Gastroesophageal sphincter (tissue), 4 donors: ENCODE data around the gene EXOC6B. TPM values are rescaled to one million over a fixed set of nuclear protein-coding genes. Genes with fewer than 3 reads are reported as not detected.

Experiments
- ATAC-seq: fragments of 150-250 bp; one replicate; pipeline ENCODE4 v1.9.1; 2016; ENCODE audit warnings: mild to moderate bottlenecking, moderate library complexity
- H3K27ac ChIP-seq, 4 donors: fragments of 200-600 bp; sonication (generic) in 3 of 4; 1 replicate in 3 of 4; 2 replicates in 1 of 4; pipeline ENCODE4 v1.5.1; 2016 to 2019
- H3K27me3 ChIP-seq: fragments of 200-600 bp; sonication (generic); one replicate; pipeline ENCODE4 v1.5.1; 2019
- H3K36me3 ChIP-seq, 2 donors: fragments of 200-600 bp; sonication (generic); one replicate each; pipeline ENCODE4 v1.5.1; 2019; ENCODE audit warnings: control low read depth in 1 of 2
- H3K4me1 ChIP-seq, 3 donors: fragments of 200-600 bp; sonication (generic); 1 replicate in 2 of 3; 2 replicates in 1 of 3; pipeline ENCODE4 v1.5.1; 2016 to 2019; ENCODE audit warnings: control low read depth in 2 of 3
- H3K4me3 ChIP-seq, 2 donors: fragments of 200-600 bp; sonication (generic); one replicate each; pipeline ENCODE4 v1.5.1; 2019; ENCODE audit warnings: mild to moderate bottlenecking in 1 of 2, moderate library complexity in 1 of 2
- H3K9me3 ChIP-seq, 3 donors: fragments of 200-600 bp; sonication (generic); one replicate each; pipeline ENCODE4 v1.5.1; 2017 to 2019; ENCODE audit warnings: control low read depth in 2 of 3
- EP300 ChIP-seq: sonication (generic); formaldehyde crosslinking; IDR thresholded peaks from one replicate; pipeline ENCODE4 v1.6.1; 2017; ENCODE audit warnings: antibody characterized with exemption, mild to moderate bottlenecking
- POLR2A ChIP-seq, 2 donors: fragments of 450-650 bp; IDR thresholded peaks; one replicate each; pipeline ENCODE4 v1.6.1; 2017; ENCODE audit warnings: antibody characterized with exemption in 2 of 2, mild to moderate bottlenecking in 2 of 2, moderate library complexity in 1 of 2
- POLR2AphosphoS5 ChIP-seq: sonication (generic); formaldehyde crosslinking; IDR thresholded peaks from one replicate; pipeline ENCODE4 v1.6.1; 2017; ENCODE audit warnings: antibody characterized with exemption
- WGBS, 2 donors: methylation state at CpG; one replicate each; pipeline ENCODE4 v1.1.5; 2018; ENCODE audit warnings: low coverage in 1 of 2; 5-methylcytosine and 5-hydroxymethylcytosine counted together
- total RNA-seq, 4 donors: library from RNA; depleted of rRNA; stranded (reverse); fragments of >200 nt; gene quantifications; one replicate each; pipeline ENCODE4 v1.1.0, GENCODE V29; 2016
- TF ChIP-seq, protein P1 (sequence below), 4 experiments: fragments of 200-600 bp in 2 of 4; fragments of 450-650 bp in 2 of 4; sonication (generic) in 1 of 4; IDR thresholded peaks; one replicate each; pipeline ENCODE4 v1.5.1; 2017 to 2019; ENCODE audit warnings: antibody characterized with exemption in 4 of 4, mild to moderate bottlenecking in 2 of 4, moderate library complexity in 2 of 4

EXOC6B gene
- total RNA-seq, 4 donors from 2014 or later = 35.3 to 47.2 (median 41.2) TPM

GRCh38 chr2:72153026-72153791, 672.6 kb downstream of the EXOC6B start:
- WGBS, 2 donors = no CpG with 5 or more reads among the region's 18 CpGs
- no peak overlapping the region for H3K4me3 ChIP-seq

GRCh38 chr2:72150861-72151356, 674.9 kb downstream of the EXOC6B start:
- peaks cover 96% of the 10 kb centered on the region for H3K27me3 ChIP-seq
- TF ChIP-seq POLR2A (IDR thresholded peaks at IDR 0.05) = no peak
- TF ChIP-seq EP300 = no peak
- H3K9me3 ChIP-seq = no peaks in the 10 kb centered on the region
- 20 to 56% methylated on average over 1 to 2 of the region's 2 CpGs for WGBS, 2 donors
- no peaks in the 10 kb centered on the region for H3K36me3 ChIP-seq
- H3K4me1 ChIP-seq = peaks cover 0 to 46% (median 34%) of the 10 kb centered on the region in 3 donors
- H3K4me3 ChIP-seq = no peak overlapping the region
- no peak overlapping the region for H3K27ac ChIP-seq
- ATAC-seq = no peak

More at GRCh38 chr2:72153026-72153791, 672.6 kb downstream of the EXOC6B start:
- H3K27ac ChIP-seq = no peak overlapping the region
- H3K4me1 ChIP-seq = peaks cover 0 to 23% (median 13%) of the 10 kb centered on the region in 3 donors
- H3K27me3 ChIP-seq = peaks cover 96% of the 10 kb centered on the region
- TF ChIP-seq, protein P1, sequence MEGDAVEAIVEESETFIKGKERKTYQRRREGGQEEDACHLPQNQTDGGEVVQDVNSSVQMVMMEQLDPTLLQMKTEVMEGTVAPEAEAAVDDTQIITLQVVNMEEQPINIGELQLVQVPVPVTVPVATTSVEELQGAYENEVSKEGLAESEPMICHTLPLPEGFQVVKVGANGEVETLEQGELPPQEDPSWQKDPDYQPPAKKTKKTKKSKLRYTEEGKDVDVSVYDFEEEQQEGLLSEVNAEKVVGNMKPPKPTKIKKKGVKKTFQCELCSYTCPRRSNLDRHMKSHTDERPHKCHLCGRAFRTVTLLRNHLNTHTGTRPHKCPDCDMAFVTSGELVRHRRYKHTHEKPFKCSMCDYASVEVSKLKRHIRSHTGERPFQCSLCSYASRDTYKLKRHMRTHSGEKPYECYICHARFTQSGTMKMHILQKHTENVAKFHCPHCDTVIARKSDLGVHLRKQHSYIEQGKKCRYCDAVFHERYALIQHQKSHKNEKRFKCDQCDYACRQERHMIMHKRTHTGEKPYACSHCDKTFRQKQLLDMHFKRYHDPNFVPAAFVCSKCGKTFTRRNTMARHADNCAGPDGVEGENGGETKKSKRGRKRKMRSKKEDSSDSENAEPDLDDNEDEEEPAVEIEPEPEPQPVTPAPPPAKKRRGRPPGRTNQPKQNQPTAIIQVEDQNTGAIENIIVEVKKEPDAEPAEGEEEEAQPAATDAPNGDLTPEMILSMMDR (IDR thresholded peaks at IDR 0.05) = no peak
- ATAC-seq = no peak
- no peaks in the 10 kb centered on the region for H3K9me3 ChIP-seq
- no peaks in the 10 kb centered on the region for H3K36me3 ChIP-seq

GRCh38 chr2:72150157-72150860, 675.5 kb downstream of the EXOC6B start:
- Histone ChIP-seq H3K36me3 (no peaks in the 10 kb centered on the region), H3K4me3 (peak overlapping the region in 1 of 2 donors; percentile 57), H3K9me3 (no peaks in the 10 kb centered on the region), H3K4me1 (peaks cover 0 to 52% (median 40%) of the 10 kb centered on the region in 3 donors), H3K27ac (no peak overlapping the region), H3K27me3 (peaks cover 96% of the 10 kb centered on the region)
- WGBS, 2 donors = 4 to 8% methylated on average over 7 to 22 of the region's 28 CpGs
- peak; percentile 76 for ATAC-seq
- TF ChIP-seq, protein P1 (IDR thresholded peaks at IDR 0.05) = peak in 3 of 4 experiments; percentile 92 to 95 (median 94)
- no peak for TF ChIP-seq POLR2A (IDR thresholded peaks at IDR 0.05)

GRCh38 chr2:72149556-72150156, 676.2 kb downstream of the EXOC6B start:
- 2% methylated on average over 30 of the region's 45 CpGs; no CpG with 5 or more reads in 1 of the 2 donors for WGBS, 2 donors
- no peaks in the 10 kb centered on the region for H3K9me3 ChIP-seq
- no peaks in the 10 kb centered on the region for H3K36me3 ChIP-seq
- H3K27ac ChIP-seq = no peak overlapping the region
- peak overlapping the region in 1 of 2 donors; percentile 57 for H3K4me3 ChIP-seq
- peaks cover 0 to 59% (median 47%) of the 10 kb centered on the region in 3 donors for H3K4me1 ChIP-seq
- no peak for ATAC-seq
- TF ChIP-seq, protein P1 (IDR thresholded peaks at IDR 0.05) = no peak
- TF ChIP-seq POLR2AphosphoS5 = no peak
- TF ChIP-seq POLR2A (IDR thresholded peaks at IDR 0.05) = no peak
- TF ChIP-seq EP300 = no peak
- peaks cover 97% of the 10 kb centered on the region for H3K27me3 ChIP-seq

GRCh38 chr2:72148837-72149555, 676.8 kb downstream of the EXOC6B start:
- peak overlapping the region; percentile 37 to 57 for H3K4me3 ChIP-seq
- TF ChIP-seq POLR2AphosphoS5 = no peak
- peak; percentile 51 for ATAC-seq
- H3K36me3 ChIP-seq = no peaks in the 10 kb centered on the region
- peaks cover 97% of the 10 kb centered on the region for H3K27me3 ChIP-seq
- WGBS, 2 donors = 0% methylated on average over 29 to 31 of the region's 65 CpGs
- H3K9me3 ChIP-seq = no peaks in the 10 kb centered on the region
- H3K27ac ChIP-seq = no peak overlapping the region
- peaks cover 0 to 65% (median 53%) of the 10 kb centered on the region in 3 donors for H3K4me1 ChIP-seq
